Endodermal cell (in vitro differentiated cells): Measurements from ENCODE around the gene HSP90AA1. TPM values are rescaled to one million over a fixed set of nuclear protein-coding genes. Genes with fewer than 3 reads are reported as not detected.

Experiments
- DNase-seq: peaks from one replicate; pipeline ENCODE4 v3.0.0-alpha.2; 2017
- H3K27ac ChIP-seq: 2 replicates; pipeline ENCODE4 v1.5.1; 2013; ENCODE audit warnings: mild to moderate bottlenecking, low read depth, low read length, moderate library complexity
- H3K27me3 ChIP-seq: 2 replicates; pipeline ENCODE4 v1.6.1; 2013; ENCODE audit warnings: mild to moderate bottlenecking, low read length, moderate library complexity; ENCODE audit not compliant: insufficient read depth, control insufficient read depth, poor library complexity, severe bottlenecking
- H3K36me3 ChIP-seq: 2 replicates; pipeline ENCODE4 v1.7.0; 2013; ENCODE audit warnings: mild to moderate bottlenecking, low read length, moderate library complexity; ENCODE audit not compliant: control insufficient read depth, insufficient read depth
- H3K4me1 ChIP-seq: one replicate; pipeline ENCODE4 v1.7.0; 2013; ENCODE audit warnings: low read length; ENCODE audit not compliant: control insufficient read depth, insufficient read depth
- H3K4me3 ChIP-seq: 2 replicates; pipeline ENCODE4 v1.5.1; 2013; ENCODE audit warnings: mild to moderate bottlenecking, low read length, moderate library complexity
- H3K9ac ChIP-seq: 2 replicates; pipeline ENCODE4 v1.6.1; 2013; ENCODE audit warnings: mild to moderate bottlenecking, low read length, moderate library complexity; ENCODE audit not compliant: poor library complexity, severe bottlenecking; ENCODE audit errors: extremely low read depth
- H3K9me3 ChIP-seq: 2 replicates; pipeline ENCODE4 v1.6.1; 2013; ENCODE audit warnings: mild to moderate bottlenecking, low read length, moderate library complexity; ENCODE audit not compliant: control insufficient read depth
- H3K27ac Mint-ChIP-seq: 2 replicates; pipeline ENCODE4 v1.8.0; 2020; ENCODE audit warnings: mixed read lengths
- H3K27me3 Mint-ChIP-seq: 2 replicates; pipeline ENCODE4 v1.8.0; 2021; ENCODE audit warnings: mild to moderate bottlenecking, mixed read lengths; ENCODE audit not compliant: insufficient read depth
- H3K36me3 Mint-ChIP-seq: 2 replicates; pipeline ENCODE4 v1.8.0; 2020; ENCODE audit warnings: low read depth, mixed read lengths
- H3K4me1 Mint-ChIP-seq: 2 replicates; pipeline ENCODE4 v1.8.0; 2020; ENCODE audit warnings: mixed read lengths
- H3K4me3 Mint-ChIP-seq: 2 replicates; pipeline ENCODE4 v1.8.0; 2020; ENCODE audit warnings: mild to moderate bottlenecking, moderate library complexity, mixed read lengths
- H3K9me3 Mint-ChIP-seq: 2 replicates; pipeline ENCODE4 v1.8.0; 2020; ENCODE audit warnings: mild to moderate bottlenecking, mixed read lengths
- CTCF ChIP-seq: fragments of 200-600 bp; sonication (generic); conservative IDR thresholded peaks from 2 replicates; pipeline ENCODE4 v1.5.0; 2021; ENCODE audit warnings: antibody characterized with exemption, mild to moderate bottlenecking
- WGBS, 2 experiments: methylation state at CpG; one replicate each; pipeline versions ENCODE4 v1.1.5 to v1.1.7; 2013; ENCODE audit warnings: missing lambda C conversion rate in 2 of 2, mixed read lengths in 1 of 2; ENCODE audit not compliant: insufficient coverage in 1 of 2, insufficient read length in 1 of 2; 5-methylcytosine and 5-hydroxymethylcytosine counted together
- total RNA-seq, 2 donors: library from RNA; stranded (reverse); fragmentation: NEBNext Ultra II Directional in 1 of 2; extraction: Animal tissue kit (Norgen Biotek cat#: 25700) in 1 of 2; gene quantifications; 2 replicates in 1 of 2; 3 replicates in 1 of 2; pipeline ENCODE4 v1.2.1, GENCODE V29; 2021

Gene HSP90AA1
- total RNA-seq, 2 donors from 2014 or later: 696 to 821 TPM

GRCh38 chr14:102094101-102094500 lies 7.3 kb upstream of the HSP90AA1 start:
- no peak for TF ChIP-seq CTCF
- H3K9ac ChIP-seq: no peak overlapping the region
- H3K4me3 ChIP-seq: no peak overlapping the region
- Mint-ChIP-seq H3K36me3 (no peaks in the 10 kb centered on the region), H3K27ac (no peak overlapping the region), H3K4me3 (no peak overlapping the region), H3K4me1 (peaks cover 25% of the 10 kb centered on the region), H3K27me3 (peaks cover 5% of the 10 kb centered on the region), H3K9me3 (no peaks in the 10 kb centered on the region)
- H3K4me1 ChIP-seq: peaks cover 8% of the 10 kb centered on the region
- H3K27me3 ChIP-seq: no peaks in the 10 kb centered on the region
- H3K36me3 ChIP-seq: no peaks in the 10 kb centered on the region
- H3K27ac ChIP-seq: no peak overlapping the region
- 81 to 83% methylated on average over 7 of the region's 7 CpGs for WGBS, 2 experiments
- no peaks in the 10 kb centered on the region for H3K9me3 ChIP-seq
- DNase-seq: peak; percentile 57

GRCh38 chr14:102092806-102093205 lies 6.0 kb upstream of the HSP90AA1 start:
- peaks cover 5% of the 10 kb centered on the region for H3K27me3 Mint-ChIP-seq
- no peaks in the 10 kb centered on the region for H3K36me3 Mint-ChIP-seq
- Histone ChIP-seq H3K9me3 (no peaks in the 10 kb centered on the region), H3K27ac (no peak overlapping the region), H3K4me3 (no peak overlapping the region), H3K4me1 (peaks cover 8% of the 10 kb centered on the region), H3K36me3 (no peaks in the 10 kb centered on the region), H3K9ac (no peak overlapping the region), H3K27me3 (no peaks in the 10 kb centered on the region)
- no peak overlapping the region for H3K4me3 Mint-ChIP-seq
- no peak overlapping the region for H3K27ac Mint-ChIP-seq
- peaks cover 29% of the 10 kb centered on the region for H3K4me1 Mint-ChIP-seq
- H3K9me3 Mint-ChIP-seq: no peaks in the 10 kb centered on the region
- 90 to 97% methylated on average over 6 to 10 of the region's 10 CpGs for WGBS, 2 experiments
- no peak for DNase-seq
- TF ChIP-seq CTCF: no peak

GRCh38 chr14:102090713-102091112 lies 3.9 kb upstream of the HSP90AA1 start:
- H3K4me1 Mint-ChIP-seq: peaks cover 22% of the 10 kb centered on the region
- Histone ChIP-seq H3K27ac (no peak overlapping the region), H3K4me3 (no peak overlapping the region), H3K9ac (no peak overlapping the region), H3K4me1 (no peaks in the 10 kb centered on the region), H3K9me3 (no peaks in the 10 kb centered on the region), H3K36me3 (peaks cover 2% of the 10 kb centered on the region), H3K27me3 (no peaks in the 10 kb centered on the region)
- TF ChIP-seq CTCF: no peak
- H3K9me3 Mint-ChIP-seq: no peaks in the 10 kb centered on the region
- peaks cover 5% of the 10 kb centered on the region for H3K27me3 Mint-ChIP-seq
- no peak for DNase-seq
- no peak overlapping the region for H3K27ac Mint-ChIP-seq
- WGBS, 2 experiments: 85 to 96% methylated on average over 3 of the region's 3 CpGs
- H3K36me3 Mint-ChIP-seq: peaks cover 6% of the 10 kb centered on the region
- H3K4me3 Mint-ChIP-seq: no peak overlapping the region
